T-helper 1 cell treated with Interleukin-12 subunit alpha and Interleukin-12 subunit beta and Interleukin-4 antibody, amounts not matched to agents 30 μg/mL and 1 μg/mL, for 36 hours (primary cell): ENCODE data around the gene CLEC16A.
A peak's percentile ranks its signal among the peaks of the same experiment; 100 is the strongest.
"Not testable (repeated sequence)": the region's sequence is repeated elsewhere in the genome, so short reads cannot be mapped to it uniquely, and the experiment has no call there.

Source experiments
- H3K27ac Mint-ChIP-seq: one replicate; pipeline ENCODE4 v1.8.0; 2021; ENCODE audit warnings: mild to moderate bottlenecking, mixed read lengths
- H3K27me3 Mint-ChIP-seq: one replicate; pipeline ENCODE4 v1.8.0; 2021; ENCODE audit warnings: low read depth, mixed read lengths
- H3K36me3 Mint-ChIP-seq: one replicate; pipeline ENCODE4 v1.8.0; 2021; ENCODE audit warnings: low read depth, mixed read lengths
- H3K4me1 Mint-ChIP-seq: one replicate; pipeline ENCODE4 v1.8.0; 2021; ENCODE audit warnings: low read depth, mixed read lengths
- H3K4me3 Mint-ChIP-seq: one replicate; pipeline ENCODE4 v1.8.0; 2021; ENCODE audit warnings: mild to moderate bottlenecking, moderate library complexity, mixed read lengths
- H3K9me3 Mint-ChIP-seq: one replicate; pipeline ENCODE4 v1.8.0; 2021; ENCODE audit warnings: mixed read lengths

CLEC16A gene

GRCh38 chr16:11211061-11211976 lies 267.0 kb downstream of the CLEC16A start:
- Mint-ChIP-seq H3K27me3 (no peaks in the 10 kb centered on the region), H3K36me3 (peaks cover 11% of the 10 kb centered on the region), H3K27ac (peak overlapping the region; percentile 15), H3K4me1 (peaks cover 24% of the 10 kb centered on the region), H3K4me3 (no peak overlapping the region), H3K9me3 (peaks cover 16% of the 10 kb centered on the region)

GRCh38 chr16:11211977-11212797 lies 267.8 kb downstream of the CLEC16A start:
- Mint-ChIP-seq H3K4me3 (no peak overlapping the region), H3K27ac (peak overlapping the region; percentile 31), H3K36me3 (peaks cover 9% of the 10 kb centered on the region), H3K9me3 (peaks cover 18% of the 10 kb centered on the region), H3K4me1 (peaks cover 16% of the 10 kb centered on the region), H3K27me3 (no peaks in the 10 kb centered on the region)

- peaks cover 13% of the 10 kb centered on the region for H3K4me1 Mint-ChIP-seq
- H3K4me3 Mint-ChIP-seq, result no peak overlapping the region
- peaks cover 16% of the 10 kb centered on the region for H3K9me3 Mint-ChIP-seq
- H3K36me3 Mint-ChIP-seq, result peaks cover 10% of the 10 kb centered on the region
- no peaks in the 10 kb centered on the region for H3K27me3 Mint-ChIP-seq
- no peak overlapping the region for H3K27ac Mint-ChIP-seq
These were observed 268.4 kb downstream of the CLEC16A start for GRCh38 chr16:11212798-11213196.

- Mint-ChIP-seq H3K9me3 (peaks cover 17% of the 10 kb centered on the region), H3K4me3 (no peak overlapping the region), H3K27ac (no peak overlapping the region), H3K4me1 (peaks cover 10% of the 10 kb centered on the region), H3K27me3 (no peaks in the 10 kb centered on the region), H3K36me3 (peaks cover 14% of the 10 kb centered on the region)
These were observed 269.0 kb downstream of the CLEC16A start for GRCh38 chr16:11213373-11213772.

- Mint-ChIP-seq H3K36me3 (peaks cover 18% of the 10 kb centered on the region), H3K4me1 (peaks cover 14% of the 10 kb centered on the region), H3K4me3 (no peak overlapping the region), H3K27ac (no peak overlapping the region), H3K27me3 (no peaks in the 10 kb centered on the region), H3K9me3 (peaks cover 21% of the 10 kb centered on the region)
These were observed 269.4 kb downstream of the CLEC16A start for GRCh38 chr16:11213799-11214198.

GRCh38 chr16:11215935-11216556 lies 271.7 kb downstream of the CLEC16A start:
- H3K27ac Mint-ChIP-seq, result no peak overlapping the region
- H3K4me1 Mint-ChIP-seq, result peaks cover 22% of the 10 kb centered on the region
- peaks cover 21% of the 10 kb centered on the region for H3K36me3 Mint-ChIP-seq
- no peaks in the 10 kb centered on the region for H3K27me3 Mint-ChIP-seq
- H3K4me3 Mint-ChIP-seq, result no peak overlapping the region
- peaks cover 25% of the 10 kb centered on the region for H3K9me3 Mint-ChIP-seq

GRCh38 chr16:11217651-11218603 lies 273.6 kb downstream of the CLEC16A start:
- no peaks in the 10 kb centered on the region for H3K27me3 Mint-ChIP-seq
- peaks cover 21% of the 10 kb centered on the region for H3K4me1 Mint-ChIP-seq
- peaks cover 21% of the 10 kb centered on the region for H3K36me3 Mint-ChIP-seq
- no peak overlapping the region for H3K4me3 Mint-ChIP-seq
- H3K27ac Mint-ChIP-seq, result no peak overlapping the region
- peaks cover 25% of the 10 kb centered on the region for H3K9me3 Mint-ChIP-seq

- H3K4me3 Mint-ChIP-seq, result no peak overlapping the region
- peaks cover 23% of the 10 kb centered on the region for H3K36me3 Mint-ChIP-seq
- H3K27ac Mint-ChIP-seq, result no peak overlapping the region
- H3K4me1 Mint-ChIP-seq, result peaks cover 26% of the 10 kb centered on the region
- peaks cover 25% of the 10 kb centered on the region for H3K9me3 Mint-ChIP-seq
- H3K27me3 Mint-ChIP-seq, result no peaks in the 10 kb centered on the region
These were observed 274.2 kb downstream of the CLEC16A start for GRCh38 chr16:11218604-11218962.

GRCh38 chr16:11219178-11219577 lies 274.8 kb downstream of the CLEC16A start:
- Mint-ChIP-seq H3K9me3 (peaks cover 25% of the 10 kb centered on the region), H3K36me3 (peaks cover 25% of the 10 kb centered on the region), H3K27ac (peak overlapping the region; percentile 62), H3K4me1 (peaks cover 29% of the 10 kb centered on the region), H3K27me3 (no peaks in the 10 kb centered on the region), H3K4me3 (no peak overlapping the region)

GRCh38 chr16:11220507-11220906 lies 276.1 kb downstream of the CLEC16A start:
- Mint-ChIP-seq H3K9me3 (peaks cover 25% of the 10 kb centered on the region), H3K4me1 (peaks cover 38% of the 10 kb centered on the region)
- H3K27ac Mint-ChIP-seq, result not testable (repeated sequence)

GRCh38 chr16:11224096-11224893 lies 279.9 kb downstream of the CLEC16A start:
- peak overlapping the region; percentile 97 for H3K27ac Mint-ChIP-seq
- peaks cover 56% of the 10 kb centered on the region for H3K4me1 Mint-ChIP-seq
- peak overlapping the region; percentile 80 for H3K4me3 Mint-ChIP-seq
- H3K9me3 Mint-ChIP-seq, result no peaks in the 10 kb centered on the region
- H3K27me3 Mint-ChIP-seq, result no peaks in the 10 kb centered on the region
- H3K36me3 Mint-ChIP-seq, result peaks cover 4% of the 10 kb centered on the region

More at GRCh38 chr16:11220507-11220906, 276.1 kb downstream of the CLEC16A start:
- H3K4me3 Mint-ChIP-seq, H3K27me3 Mint-ChIP-seq: not testable (repeated sequence)
- peaks cover 25% of the 10 kb centered on the region for H3K36me3 Mint-ChIP-seq

GRCh38 chr16:11224894-11225676 lies 280.7 kb downstream of the CLEC16A start:
- Mint-ChIP-seq H3K27me3 (no peaks in the 10 kb centered on the region), H3K36me3 (peaks cover 4% of the 10 kb centered on the region), H3K27ac (peak overlapping the region; percentile 97), H3K4me1 (peaks cover 59% of the 10 kb centered on the region), H3K4me3 (peak overlapping the region; percentile 61), H3K9me3 (no peaks in the 10 kb centered on the region)
